GM12878 (cell line): Measurements from ENCODE around the gene RHBG. TPM values are rescaled to one million over a fixed set of nuclear protein-coding genes. Genes with fewer than 3 reads are reported as not detected.

Experiments
- ATAC-seq: fragments of 200-7000 bp; cut with Tn5 transposase; 3 replicates; pipeline ENCODE4 v1.9.1; 2020; ENCODE audit warnings: mild to moderate bottlenecking, moderate library complexity
- BruUV-seq: library from RNA; stranded (reverse); fragments of 400-500 nt; replicated peaks from 2 replicates; lab custom pipeline; 2021; lab: Mats Ljungman, UMichigan
- CTCF ChIA-PET: fragments of 300-600 bp; sonication (Branson Sonifier 250); formaldehyde crosslinking; extraction: SDS; loops from one replicate; lab custom pipeline; 2021; ENCODE audit warnings: inconsistent platforms; lab: Yijun Ruan, JAX
- POLR2A ChIA-PET: fragments of 350-600 bp; formaldehyde crosslinking; extraction: SDS; loops from one replicate; lab custom pipeline; 2021; ENCODE audit warnings: inconsistent platforms; lab: Charles Lee
- RAD21 ChIA-PET: fragments of 300-600 bp; sonication (Branson Sonifier 250); formaldehyde crosslinking; loops from one replicate; lab custom pipeline; 2023; ENCODE audit warnings: antibody characterized with exemption; ENCODE audit not compliant: unreplicated experiment; lab: Charles Lee
- SMC1A ChIA-PET: fragments of 300-600 bp; sonication (Branson Sonifier 250); formaldehyde crosslinking; loops from one replicate; lab custom pipeline; 2023; ENCODE audit not compliant: unreplicated experiment, uncharacterized antibody; lab: Charles Lee
- DNase-seq: peaks from one replicate; pipeline ENCODE4 v3.0.0-alpha.2; 2011; ENCODE audit warnings: low read depth, low spot score
- FAIRE-seq: peaks from 3 replicates; lab custom pipeline; 2011; peaks lifted over from hg19 to GRCh38; lab: Jason Lieb, UNC
- H2AFZ ChIP-seq: 2 replicates; pipeline ENCODE4 v1.6.0; 2011; ENCODE audit warnings: low read depth, low read length, control low read depth; ENCODE audit not compliant: control insufficient read depth
- H3K27ac ChIP-seq: 2 replicates; pipeline ENCODE4 v1.5.1; 2011; ENCODE audit warnings: control low read depth; ENCODE audit not compliant: control insufficient read depth, insufficient read depth
- H3K27me3 ChIP-seq, 2 experiments: replicated peaks in 1 of 2; 2 replicates each; pipeline versions ENCODE4 v1.6.0 to v1.6.1; 2011; ENCODE audit warnings: low read length in 1 of 2; ENCODE audit not compliant: control insufficient read depth in 2 of 2, insufficient read depth in 2 of 2
- H3K36me3 ChIP-seq, 2 experiments: 2 replicates each; pipeline ENCODE4 v1.5.1; 2011; ENCODE audit warnings: low read length in 1 of 2; ENCODE audit not compliant: control insufficient read depth in 2 of 2, insufficient read depth in 2 of 2
- H3K4me1 ChIP-seq: 2 replicates; pipeline ENCODE4 v1.6.1; 2011; ENCODE audit warnings: mild to moderate bottlenecking, low read length, moderate library complexity, mixed read lengths; ENCODE audit not compliant: control insufficient read depth, insufficient read depth
- H3K4me2 ChIP-seq: 2 replicates; pipeline ENCODE4 v1.6.0; 2011; ENCODE audit warnings: control low read depth; ENCODE audit not compliant: control insufficient read depth, insufficient read depth
- H3K4me3 ChIP-seq: fragments of 200-600 bp; sonication (generic); 2 replicates; pipeline ENCODE4 v1.5.1; 2016
- H3K79me2 ChIP-seq: 2 replicates; pipeline ENCODE4 v1.6.0; 2011; ENCODE audit warnings: low read length; ENCODE audit not compliant: control insufficient read depth, insufficient read depth
- H3K9ac ChIP-seq: 2 replicates; pipeline ENCODE4 v1.8.0; 2011; ENCODE audit warnings: low read length, control low read depth, mixed read lengths; ENCODE audit not compliant: control insufficient read depth, insufficient read depth
- H3K9me3 ChIP-seq: replicated peaks from 3 replicates; pipeline ENCODE4 v1.5.1; 2011; ENCODE audit warnings: mild to moderate bottlenecking, low read length; ENCODE audit not compliant: control insufficient read depth, insufficient read depth
- H4K20me1 ChIP-seq: 2 replicates; pipeline ENCODE4 v1.6.0; 2011; ENCODE audit not compliant: control insufficient read depth, insufficient read depth
- CREB1 ChIP-seq: IDR thresholded peaks from 2 replicates; pipeline ENCODE4 v1.6.1; 2012; ENCODE audit warnings: low read depth, mild to moderate bottlenecking, inconsistent platforms
- FOXM1 ChIP-seq: IDR thresholded peaks from 2 replicates; pipeline ENCODE4 v1.6.1; 2012; ENCODE audit warnings: low read depth, mild to moderate bottlenecking, inconsistent platforms, low read length, moderate library complexity
- GATAD2B ChIP-seq: fragments of 450-650 bp; conservative IDR thresholded peaks from 2 replicates; pipeline ENCODE4 v1.6.1; 2017; ENCODE audit warnings: low read depth, mild to moderate bottlenecking, moderate library complexity
- JUND ChIP-seq: IDR thresholded peaks from 2 replicates; pipeline ENCODE4 v1.6.1; 2012; ENCODE audit warnings: low read depth, mild to moderate bottlenecking, low read length, improper control_type of control experiment, moderate library complexity
- RUNX3 ChIP-seq: IDR thresholded peaks from 2 replicates; pipeline ENCODE4 v1.6.1; 2012; ENCODE audit warnings: low read length, inconsistent platforms
- SMAD1 ChIP-seq: fragments of 450-650 bp; IDR thresholded peaks from 2 replicates; pipeline ENCODE4 v1.6.1; 2018; ENCODE audit warnings: mild to moderate bottlenecking, low read depth; ENCODE audit not compliant: partially characterized antibody
- SMC3 ChIP-seq: IDR thresholded peaks from 2 replicates; pipeline ENCODE4 v1.6.1; 2011; ENCODE audit warnings: low read length, improper control_type of control experiment, borderline replicate concordance
- TCF12 ChIP-seq: IDR thresholded peaks from 2 replicates; pipeline ENCODE4 v1.6.1; 2011; ENCODE audit warnings: low read depth, mild to moderate bottlenecking, low read length
- WGBS: methylation state at CpG from one replicate; pipeline ENCODE4 v1.1.6; 2016; ENCODE audit warnings: low lambda C conversion rate; ENCODE audit not compliant: insufficient replicate concordance, insufficient coverage; ENCODE audit errors: missing lambda C conversion rate; 5-methylcytosine and 5-hydroxymethylcytosine counted together
- in situ Hi-C: fragments of 300-500 bp; cut with MboI; formaldehyde crosslinking; loops from 9 replicates; pipeline ENCODE4 v1.14.3; 2018; ENCODE audit warnings: mixed read lengths
- intact Hi-C: fragments of 100-400 bp; cut with micrococcal nuclease; formaldehyde crosslinking; loops from one replicate; pipeline ENCODE4 v1.14.2; 2022; ENCODE audit not compliant: unreplicated experiment
- polyA plus RNA-seq, 11 experiments: library from polyadenylated mRNA; depleted of rRNA in 4 of 11; unstranded in 6 of 11; stranded (reverse) in 5 of 11; fragments of >200 nt; fragmentation: Nextera tagmentation in 4 of 11; fragmentation: Illumina TruSeq in 1 of 11; extraction: Ambion mirVana in 4 of 11; extraction: Trizol in 1 of 11; gene quantifications; 1 replicate in 1 of 11; 2 replicates in 10 of 11; pipeline versions ENCODE4 v1.2.1 to v1.2.3, GENCODE V29; 2011 to 2016; ENCODE audit warnings: inconsistent platforms in 2 of 11, missing spikeins in 2 of 11, low read depth in 1 of 11
- total RNA-seq, 4 experiments: library from RNA; depleted of rRNA in 3 of 4; stranded (reverse); fragments of >200 nt in 3 of 4; fragmentation: Illumina TruSeq in 1 of 4; extraction: Trizol in 1 of 4; gene quantifications; 2 replicates each; pipeline versions ENCODE4 v1.2.1 to v1.2.3, GENCODE V29; 2013 to 2021
- TF ChIP-seq, protein P1 (sequence below): fragments of 450-650 bp; IDR thresholded peaks from 2 replicates; pipeline ENCODE4 v1.6.1; 2017; ENCODE audit warnings: low read depth, mild to moderate bottlenecking, moderate library complexity
- TF ChIP-seq, protein P2 (sequence below), 3 experiments: IDR thresholded peaks in 2 of 3; conservative IDR thresholded peaks in 1 of 3; 2 replicates each; pipeline ENCODE4 v1.5.1; 2011; ENCODE audit warnings: low read depth in 3 of 3, low read length in 3 of 3, mild to moderate bottlenecking in 3 of 3, control low read depth in 2 of 3, moderate library complexity in 2 of 3, inconsistent platforms in 1 of 3, mixed read lengths in 1 of 3; ENCODE audit not compliant: control insufficient read depth in 2 of 3, insufficient read depth in 1 of 3; ENCODE audit errors: extremely low read depth in 1 of 3
- TF ChIP-seq, protein P3 (sequence below): fragments of 450-650 bp; IDR thresholded peaks from 2 replicates; pipeline ENCODE4 v1.6.1; 2017; ENCODE audit warnings: mild to moderate bottlenecking, moderate library complexity
- TF ChIP-seq, protein P4 (sequence below): fragments of 450-650 bp; IDR thresholded peaks from 2 replicates; pipeline ENCODE4 v1.6.1; 2017; ENCODE audit warnings: mild to moderate bottlenecking

The RHBG gene
- total and polyA plus RNA-seq, 10 of the 15 experiments (the other 5 are each of a cell fraction or from before 2014, with no cell fraction given): not detected

GRCh38 chr1:156419854-156420204 lies 50.8 kb downstream of the RHBG start:
- ChIA-PET RAD21 (interaction anchor here (0.6 to 3.7 kb wide), 7 partner anchors 21 to 1149 kb away, joined by 3 to 21 read pairs (median 3); no protein-coding TSS in a partner anchor), SMC1A (interaction anchor here (0.6 to 3.1 kb wide), 9 partner anchors 9 to 588 kb away, joined by 3 to 23 read pairs (median 4); no protein-coding TSS in a partner anchor), POLR2A (interaction anchor here (1.4 kb wide), 1 partner anchor 37 kb away, joined by 3 read pairs; no protein-coding TSS in a partner anchor), CTCF (interaction anchor here (0.6 to 2.3 kb wide), 22 partner anchors 11 to 1854 kb away, joined by 3 to 26 read pairs (median 3); partner anchors contain the start of gene NAXE)
- Histone ChIP-seq H3K4me2 (peak overlapping the region; percentile 71), H3K9me3 (no peaks in the 10 kb centered on the region), H3K36me3 (no peaks in the 10 kb centered on the region), H4K20me1 (no peaks in the 10 kb centered on the region), H3K9ac (peak overlapping the region; percentile 67; the same call in 1 of the 2 replicates), H2AFZ (peak overlapping the region; percentile 16), H3K4me3 (peak overlapping the region; percentile 75), H3K4me1 (peaks cover 8% of the 10 kb centered on the region), H3K79me2 (no peaks in the 10 kb centered on the region), H3K27me3 (peaks cover 5 to 13% of the 10 kb centered on the region in 2 experiments), H3K27ac (no peak overlapping the region)
- in situ Hi-C loops: no loop called here
- DNase-seq (no peak), ATAC-seq (peak; percentile 61), FAIRE-seq (no peak)
- intact Hi-C loops: loop anchor here (2.0 kb wide), 1 partner anchor 25 kb away; no protein-coding TSS in a partner anchor
- TSS peak; percentile 58 for BruUV-seq
- 12% methylated on average over 5 of the region's 5 CpGs for WGBS
- TF ChIP-seq JUND (no peak), SMAD1 (no peak), SMC3 (peak; percentile 37; the same call in 1 of the 2 replicates), TCF12 (no peak), CREB1 (0 out of 2 replicates have a peak, but pooled peaks have one; percentile 46), RUNX3 (peak; percentile 51; the same call in 1 of the 2 replicates), GATAD2B (no peak), FOXM1 (peak; percentile 59)
- TF ChIP-seq, protein P1, sequence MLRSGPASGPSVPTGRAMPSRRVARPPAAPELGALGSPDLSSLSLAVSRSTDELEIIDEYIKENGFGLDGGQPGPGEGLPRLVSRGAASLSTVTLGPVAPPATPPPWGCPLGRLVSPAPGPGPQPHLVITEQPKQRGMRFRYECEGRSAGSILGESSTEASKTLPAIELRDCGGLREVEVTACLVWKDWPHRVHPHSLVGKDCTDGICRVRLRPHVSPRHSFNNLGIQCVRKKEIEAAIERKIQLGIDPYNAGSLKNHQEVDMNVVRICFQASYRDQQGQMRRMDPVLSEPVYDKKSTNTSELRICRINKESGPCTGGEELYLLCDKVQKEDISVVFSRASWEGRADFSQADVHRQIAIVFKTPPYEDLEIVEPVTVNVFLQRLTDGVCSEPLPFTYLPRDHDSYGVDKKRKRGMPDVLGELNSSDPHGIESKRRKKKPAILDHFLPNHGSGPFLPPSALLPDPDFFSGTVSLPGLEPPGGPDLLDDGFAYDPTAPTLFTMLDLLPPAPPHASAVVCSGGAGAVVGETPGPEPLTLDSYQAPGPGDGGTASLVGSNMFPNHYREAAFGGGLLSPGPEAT: 0 out of 2 replicates have a peak, but pooled peaks have one; percentile 32
- TF ChIP-seq, protein P2, sequence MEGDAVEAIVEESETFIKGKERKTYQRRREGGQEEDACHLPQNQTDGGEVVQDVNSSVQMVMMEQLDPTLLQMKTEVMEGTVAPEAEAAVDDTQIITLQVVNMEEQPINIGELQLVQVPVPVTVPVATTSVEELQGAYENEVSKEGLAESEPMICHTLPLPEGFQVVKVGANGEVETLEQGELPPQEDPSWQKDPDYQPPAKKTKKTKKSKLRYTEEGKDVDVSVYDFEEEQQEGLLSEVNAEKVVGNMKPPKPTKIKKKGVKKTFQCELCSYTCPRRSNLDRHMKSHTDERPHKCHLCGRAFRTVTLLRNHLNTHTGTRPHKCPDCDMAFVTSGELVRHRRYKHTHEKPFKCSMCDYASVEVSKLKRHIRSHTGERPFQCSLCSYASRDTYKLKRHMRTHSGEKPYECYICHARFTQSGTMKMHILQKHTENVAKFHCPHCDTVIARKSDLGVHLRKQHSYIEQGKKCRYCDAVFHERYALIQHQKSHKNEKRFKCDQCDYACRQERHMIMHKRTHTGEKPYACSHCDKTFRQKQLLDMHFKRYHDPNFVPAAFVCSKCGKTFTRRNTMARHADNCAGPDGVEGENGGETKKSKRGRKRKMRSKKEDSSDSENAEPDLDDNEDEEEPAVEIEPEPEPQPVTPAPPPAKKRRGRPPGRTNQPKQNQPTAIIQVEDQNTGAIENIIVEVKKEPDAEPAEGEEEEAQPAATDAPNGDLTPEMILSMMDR (IDR thresholded peaks at IDR 0.05 in 2 of 3, conservative IDR thresholded peaks at IDR 0.05 in 1 of 3; ENCODE audit: control insufficient read depth in 2 of 3, extremely low read depth in 1 of 3, insufficient read depth in 1 of 3, low read depth in 3 of 3, low read length in 3 of 3): peak; percentile 36 to 67 (median 61); a peak in 5 of 6 replicates
- TF ChIP-seq, protein P3, sequence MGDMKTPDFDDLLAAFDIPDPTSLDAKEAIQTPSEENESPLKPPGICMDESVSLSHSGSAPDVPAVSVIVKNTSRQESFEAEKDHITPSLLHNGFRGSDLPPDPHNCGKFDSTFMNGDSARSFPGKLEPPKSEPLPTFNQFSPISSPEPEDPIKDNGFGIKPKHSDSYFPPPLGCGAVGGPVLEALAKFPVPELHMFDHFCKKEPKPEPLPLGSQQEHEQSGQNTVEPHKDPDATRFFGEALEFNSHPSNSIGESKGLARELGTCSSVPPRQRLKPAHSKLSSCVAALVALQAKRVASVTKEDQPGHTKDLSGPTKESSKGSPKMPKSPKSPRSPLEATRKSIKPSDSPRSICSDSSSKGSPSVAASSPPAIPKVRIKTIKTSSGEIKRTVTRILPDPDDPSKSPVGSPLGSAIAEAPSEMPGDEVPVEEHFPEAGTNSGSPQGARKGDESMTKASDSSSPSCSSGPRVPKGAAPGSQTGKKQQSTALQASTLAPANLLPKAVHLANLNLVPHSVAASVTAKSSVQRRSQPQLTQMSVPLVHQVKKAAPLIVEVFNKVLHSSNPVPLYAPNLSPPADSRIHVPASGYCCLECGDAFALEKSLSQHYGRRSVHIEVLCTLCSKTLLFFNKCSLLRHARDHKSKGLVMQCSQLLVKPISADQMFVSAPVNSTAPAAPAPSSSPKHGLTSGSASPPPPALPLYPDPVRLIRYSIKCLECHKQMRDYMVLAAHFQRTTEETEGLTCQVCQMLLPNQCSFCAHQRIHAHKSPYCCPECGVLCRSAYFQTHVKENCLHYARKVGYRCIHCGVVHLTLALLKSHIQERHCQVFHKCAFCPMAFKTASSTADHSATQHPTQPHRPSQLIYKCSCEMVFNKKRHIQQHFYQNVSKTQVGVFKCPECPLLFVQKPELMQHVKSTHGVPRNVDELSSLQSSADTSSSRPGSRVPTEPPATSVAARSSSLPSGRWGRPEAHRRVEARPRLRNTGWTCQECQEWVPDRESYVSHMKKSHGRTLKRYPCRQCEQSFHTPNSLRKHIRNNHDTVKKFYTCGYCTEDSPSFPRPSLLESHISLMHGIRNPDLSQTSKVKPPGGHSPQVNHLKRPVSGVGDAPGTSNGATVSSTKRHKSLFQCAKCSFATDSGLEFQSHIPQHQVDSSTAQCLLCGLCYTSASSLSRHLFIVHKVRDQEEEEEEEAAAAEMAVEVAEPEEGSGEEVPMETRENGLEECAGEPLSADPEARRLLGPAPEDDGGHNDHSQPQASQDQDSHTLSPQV: no peak
- TF ChIP-seq, protein P4, sequence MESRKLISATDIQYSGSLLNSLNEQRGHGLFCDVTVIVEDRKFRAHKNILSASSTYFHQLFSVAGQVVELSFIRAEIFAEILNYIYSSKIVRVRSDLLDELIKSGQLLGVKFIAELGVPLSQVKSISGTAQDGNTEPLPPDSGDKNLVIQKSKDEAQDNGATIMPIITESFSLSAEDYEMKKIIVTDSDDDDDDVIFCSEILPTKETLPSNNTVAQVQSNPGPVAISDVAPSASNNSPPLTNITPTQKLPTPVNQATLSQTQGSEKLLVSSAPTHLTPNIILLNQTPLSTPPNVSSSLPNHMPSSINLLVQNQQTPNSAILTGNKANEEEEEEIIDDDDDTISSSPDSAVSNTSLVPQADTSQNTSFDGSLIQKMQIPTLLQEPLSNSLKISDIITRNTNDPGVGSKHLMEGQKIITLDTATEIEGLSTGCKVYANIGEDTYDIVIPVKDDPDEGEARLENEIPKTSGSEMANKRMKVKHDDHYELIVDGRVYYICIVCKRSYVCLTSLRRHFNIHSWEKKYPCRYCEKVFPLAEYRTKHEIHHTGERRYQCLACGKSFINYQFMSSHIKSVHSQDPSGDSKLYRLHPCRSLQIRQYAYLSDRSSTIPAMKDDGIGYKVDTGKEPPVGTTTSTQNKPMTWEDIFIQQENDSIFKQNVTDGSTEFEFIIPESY: no peak
